Measurements from ENCODE around the gene COL28A1.

Gene COL28A1

DNA sequence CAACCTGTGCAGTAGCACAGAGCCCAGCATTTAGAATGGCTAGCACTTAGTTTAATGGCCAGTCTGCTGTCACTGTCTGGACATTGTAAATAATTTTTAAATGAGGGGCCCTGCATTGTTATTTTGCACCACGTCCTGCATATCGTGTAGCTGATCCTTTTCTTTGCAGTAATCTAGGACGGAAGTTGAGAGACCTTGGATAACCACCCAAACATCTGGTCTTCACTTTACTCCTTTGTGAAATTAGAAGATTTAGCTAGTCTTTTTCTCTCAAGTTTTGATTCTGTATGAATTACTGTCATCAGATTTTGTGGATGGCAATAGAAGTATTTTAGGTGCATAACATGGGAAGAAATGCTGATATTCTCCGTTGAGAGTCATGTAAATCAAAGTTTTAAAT is 32.9 kb upstream of the COL28A1 start:
- Histone ChIP-seq H3K9me2 (replicated peaks; ENCODE audit: low read depth, low read length) (no peaks in the 10 kb centered on the region), H3K9me3 (ENCODE audit: insufficient read depth, low read depth, low read length) (no peaks in the 10 kb centered on the region), H3K36me3 (ENCODE audit: insufficient read depth, low read length) (no peaks in the 10 kb centered on the region), H3K4me2 (ENCODE audit: low read depth, low read length, poor library complexity, severe bottlenecking) (peak overlapping the region; percentile 91), H3K79me2 (ENCODE audit: insufficient read depth, low read length) (peaks cover 61% of the 10 kb centered on the region), H2AFZ (ENCODE audit: low read length) (no peak overlapping the region), H4K20me1 (ENCODE audit: insufficient read depth, low read length, poor library complexity, severe bottlenecking) (peaks cover 15% of the 10 kb centered on the region), H3K4me1 (ENCODE audit: insufficient read depth, low read length, poor library complexity, severe bottlenecking) (peaks cover 56% of the 10 kb centered on the region), H3F3A (ENCODE audit: low read depth) (no peaks in the 10 kb centered on the region; the same call in 1 of the 2 replicates), H3K27me3 (ENCODE audit: insufficient read depth, low read length, poor library complexity, severe bottlenecking) (no peaks in the 10 kb centered on the region), H3K4me3 (ENCODE audit: low read length, poor library complexity, severe bottlenecking) (peak overlapping the region; percentile 99), H3K9ac (ENCODE audit: low read depth, low read length, poor library complexity, severe bottlenecking) (peak overlapping the region; percentile 92)
- TF ChIP-seq EZH2phosphoT487 (IDR thresholded peaks at IDR 0.05; ENCODE audit: borderline replicate concordance): no peak
- TF ChIP-seq, protein P1, sequence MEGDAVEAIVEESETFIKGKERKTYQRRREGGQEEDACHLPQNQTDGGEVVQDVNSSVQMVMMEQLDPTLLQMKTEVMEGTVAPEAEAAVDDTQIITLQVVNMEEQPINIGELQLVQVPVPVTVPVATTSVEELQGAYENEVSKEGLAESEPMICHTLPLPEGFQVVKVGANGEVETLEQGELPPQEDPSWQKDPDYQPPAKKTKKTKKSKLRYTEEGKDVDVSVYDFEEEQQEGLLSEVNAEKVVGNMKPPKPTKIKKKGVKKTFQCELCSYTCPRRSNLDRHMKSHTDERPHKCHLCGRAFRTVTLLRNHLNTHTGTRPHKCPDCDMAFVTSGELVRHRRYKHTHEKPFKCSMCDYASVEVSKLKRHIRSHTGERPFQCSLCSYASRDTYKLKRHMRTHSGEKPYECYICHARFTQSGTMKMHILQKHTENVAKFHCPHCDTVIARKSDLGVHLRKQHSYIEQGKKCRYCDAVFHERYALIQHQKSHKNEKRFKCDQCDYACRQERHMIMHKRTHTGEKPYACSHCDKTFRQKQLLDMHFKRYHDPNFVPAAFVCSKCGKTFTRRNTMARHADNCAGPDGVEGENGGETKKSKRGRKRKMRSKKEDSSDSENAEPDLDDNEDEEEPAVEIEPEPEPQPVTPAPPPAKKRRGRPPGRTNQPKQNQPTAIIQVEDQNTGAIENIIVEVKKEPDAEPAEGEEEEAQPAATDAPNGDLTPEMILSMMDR (conservative IDR thresholded peaks at IDR 0.05; ENCODE audit: low read length): no peak

DNA sequence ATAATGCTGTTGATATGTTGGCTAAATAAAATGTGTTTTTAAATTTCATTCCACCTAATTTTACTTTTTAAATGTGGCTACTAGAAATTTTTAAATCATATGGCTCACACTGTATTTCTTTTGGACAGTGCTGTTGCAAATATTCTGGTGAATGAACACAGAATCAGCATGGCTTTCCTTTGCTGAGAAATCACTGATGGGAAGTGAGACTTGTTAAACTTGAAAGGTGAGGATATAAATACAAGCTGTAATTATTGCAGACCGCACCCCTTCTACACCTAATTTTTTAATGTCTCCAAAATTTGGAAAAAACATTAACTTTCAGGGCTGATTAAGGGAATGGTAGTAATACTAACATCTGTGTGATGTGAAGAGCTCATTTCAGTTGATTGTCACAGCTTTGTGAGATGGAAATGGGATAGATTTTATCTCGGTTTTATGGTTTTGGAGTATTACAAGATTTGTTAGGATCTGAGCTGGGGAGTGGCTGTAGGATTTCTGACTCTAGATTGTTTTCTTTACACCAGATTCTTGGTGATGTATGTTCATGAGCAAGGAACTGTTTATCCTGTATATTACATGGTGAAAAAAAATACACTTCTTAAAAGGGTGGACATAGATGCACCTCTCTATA is 32.3 kb upstream of the COL28A1 start:
- H3K9me2 ChIP-seq (replicated peaks; ENCODE audit: low read depth, low read length): no peaks in the 10 kb centered on the region
- H2AFZ ChIP-seq (ENCODE audit: low read length): no peak overlapping the region
- H3K4me3 ChIP-seq (ENCODE audit: low read length, poor library complexity, severe bottlenecking): peak overlapping the region; percentile 99
- no peaks in the 10 kb centered on the region for H3K36me3 ChIP-seq (ENCODE audit: insufficient read depth, low read length)
- H3K27me3 ChIP-seq (ENCODE audit: insufficient read depth, low read length, poor library complexity, severe bottlenecking): no peaks in the 10 kb centered on the region
- peaks cover 56% of the 10 kb centered on the region for H3K4me1 ChIP-seq (ENCODE audit: insufficient read depth, low read length, poor library complexity, severe bottlenecking)
- H3K9ac ChIP-seq (ENCODE audit: low read depth, low read length, poor library complexity, severe bottlenecking): peak overlapping the region; percentile 92
- no peak for TF ChIP-seq EZH2phosphoT487 (IDR thresholded peaks at IDR 0.05; ENCODE audit: borderline replicate concordance)
- TF ChIP-seq, protein P1 (conservative IDR thresholded peaks at IDR 0.05; ENCODE audit: low read length): no peak
- no peaks in the 10 kb centered on the region; the same call in 1 of the 2 replicates for H3F3A ChIP-seq (ENCODE audit: low read depth)
- H3K9me3 ChIP-seq (ENCODE audit: insufficient read depth, low read depth, low read length): no peaks in the 10 kb centered on the region
- H3K79me2 ChIP-seq (ENCODE audit: insufficient read depth, low read length): peaks cover 57% of the 10 kb centered on the region
- H3K4me2 ChIP-seq (ENCODE audit: low read depth, low read length, poor library complexity, severe bottlenecking): peak overlapping the region; percentile 91
- peaks cover 15% of the 10 kb centered on the region for H4K20me1 ChIP-seq (ENCODE audit: insufficient read depth, low read length, poor library complexity, severe bottlenecking)

DNA sequence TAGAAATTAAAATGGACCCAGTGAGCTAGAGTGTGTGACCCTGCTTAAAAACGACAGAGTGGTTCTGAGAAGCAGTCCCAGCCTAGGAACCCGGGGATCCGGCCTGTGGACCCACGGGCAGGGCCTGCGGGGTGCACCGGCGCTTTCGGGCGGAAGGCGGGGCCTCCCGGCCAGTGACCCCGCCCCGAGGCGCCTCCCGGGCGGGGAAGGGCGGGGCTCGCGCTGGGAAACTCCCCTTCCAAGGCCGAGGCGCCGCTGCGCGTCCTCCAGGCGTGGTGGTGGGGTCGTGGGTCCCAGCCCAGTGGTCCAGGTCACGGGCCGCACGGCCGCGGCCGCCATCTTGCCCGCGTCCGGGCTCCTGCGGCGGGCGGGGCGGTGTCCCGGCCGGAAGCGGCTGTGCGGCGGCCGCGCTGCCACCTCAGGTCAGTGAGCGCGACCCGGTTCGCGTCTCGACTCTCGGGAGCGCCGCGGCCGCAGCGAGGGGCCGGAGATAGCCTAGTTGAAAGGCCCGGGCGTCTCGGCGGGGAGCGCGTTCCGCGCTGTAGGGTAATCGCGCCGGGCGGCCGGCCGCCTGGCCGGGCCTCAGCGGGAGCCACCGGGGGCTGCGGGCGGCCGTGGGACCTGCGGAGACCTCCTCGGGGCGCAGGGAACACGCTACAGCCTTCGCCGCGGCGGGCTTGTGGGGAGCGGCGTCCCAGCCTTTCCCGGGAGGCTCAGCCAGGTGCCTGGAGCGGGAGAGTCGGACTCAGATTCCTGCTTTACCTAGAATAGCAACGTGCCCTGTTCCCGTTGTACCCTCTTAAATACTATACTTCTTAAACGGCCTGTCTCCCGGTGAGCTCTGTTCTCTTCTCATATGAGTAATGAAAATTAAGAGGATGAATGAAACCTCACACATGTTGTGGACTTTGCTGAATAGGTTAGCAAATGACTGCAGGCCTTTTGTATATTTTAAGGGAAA is 31.3 kb upstream of the COL28A1 start, which contains the start of gene MIOS:
MIOS (plus strand) TSS at position 234 of the 961 bp plus-strand sequence. CDS start 5,592 bp downstream, outside the sequence.
- Histone ChIP-seq H3F3A (ENCODE audit: low read depth) (no peaks in the 10 kb centered on the region; the same call in 1 of the 2 replicates), H2AFZ (ENCODE audit: low read length) (peak within 1 kb of the TSS; percentile 64), H3K9me3 (ENCODE audit: insufficient read depth, low read depth, low read length) (no peaks in the 10 kb centered on the region), H3K36me3 (ENCODE audit: insufficient read depth, low read length) (no peaks in the 10 kb centered on the region), H3K4me2 (ENCODE audit: low read depth, low read length, poor library complexity, severe bottlenecking) (peak within 1 kb of the TSS; percentile 91), H3K27me3 (ENCODE audit: insufficient read depth, low read length, poor library complexity, severe bottlenecking) (no peaks in the 10 kb centered on the region), H3K79me2 (ENCODE audit: insufficient read depth, low read length) (peaks cover 48% of the 10 kb centered on the region), H3K4me1 (ENCODE audit: insufficient read depth, low read length, poor library complexity, severe bottlenecking) (peaks cover 52% of the 10 kb centered on the region), H3K9ac (ENCODE audit: low read depth, low read length, poor library complexity, severe bottlenecking) (peak within 1 kb of the TSS; percentile 92), H3K4me3 (ENCODE audit: low read length, poor library complexity, severe bottlenecking) (peak within 1 kb of the TSS; percentile 99), H4K20me1 (ENCODE audit: insufficient read depth, low read length, poor library complexity, severe bottlenecking) (peaks cover 15% of the 10 kb centered on the region), H3K9me2 (replicated peaks; ENCODE audit: low read depth, low read length) (no peaks in the 10 kb centered on the region)
- no peak for TF ChIP-seq EZH2phosphoT487 (IDR thresholded peaks at IDR 0.05; ENCODE audit: borderline replicate concordance)
- TF ChIP-seq, protein P1 (conservative IDR thresholded peaks at IDR 0.05; ENCODE audit: low read length): no peak
